ENCODE results near the gene LMF1. TPM values are rescaled to one million over a fixed set of nuclear protein-coding genes. Genes with fewer than 3 reads are reported as not detected.

The LMF1 gene
- total and polyA plus RNA-seq, 2 of the 13 experiments (the other 11 are each of a cell fraction or from before 2014, with no cell fraction given), result 6.8 to 8.5 TPM

DNA sequence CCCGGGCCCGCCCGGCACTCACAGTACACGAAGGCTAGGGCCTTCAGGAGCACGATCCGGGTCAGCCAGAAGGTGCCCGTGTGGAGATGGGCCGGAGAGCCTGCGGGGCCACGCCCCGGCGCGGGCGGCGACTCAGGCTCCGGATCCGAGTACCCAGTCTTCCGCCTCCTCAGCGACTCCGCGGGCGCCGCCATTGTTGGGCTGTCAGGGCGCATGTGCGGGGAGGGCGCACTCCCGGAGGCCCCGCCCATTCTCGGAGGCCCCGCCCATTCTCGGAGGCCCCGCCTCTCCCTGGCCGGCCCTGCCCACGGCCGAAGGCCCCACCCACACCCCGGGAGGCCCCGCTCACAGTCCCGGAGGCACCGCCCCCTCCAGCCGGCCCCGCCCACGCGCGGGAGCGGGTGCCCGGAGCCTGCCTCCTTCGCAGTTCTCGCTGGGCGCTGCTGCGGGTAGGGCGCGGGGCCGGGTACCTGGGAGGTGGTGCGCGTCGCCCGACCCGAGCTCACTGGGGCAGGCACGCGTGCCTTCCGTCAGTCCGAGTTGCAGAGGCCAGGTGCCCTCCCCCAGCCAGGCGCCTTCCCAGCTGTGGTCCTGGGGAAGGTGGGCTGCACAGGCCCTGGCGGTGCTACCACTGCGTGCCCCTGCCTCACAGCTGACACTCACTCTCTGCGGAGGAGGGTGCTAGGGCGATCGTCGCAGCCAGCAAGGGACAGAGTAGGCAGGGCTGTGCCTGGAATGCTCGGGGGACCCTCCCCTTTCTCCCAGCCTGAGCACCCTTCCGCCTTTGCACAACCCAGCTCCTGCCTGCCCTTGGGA is at the start of gene LMF1 (continued):
- TF ChIP-seq ZNF747 (CRISPR knock-in tag; IDR thresholded peaks at IDR 0.05; ENCODE audit: borderline replicate concordance) (peak; percentile 56), POLR2G (IDR thresholded peaks at IDR 0.05; ENCODE audit: low read depth, low read length) (peak; percentile 94), NFKB2 (CRISPR knock-in tag; IDR thresholded peaks at IDR 0.05; ENCODE audit: borderline replicate concordance) (peak; percentile 45; the same call in 1 of the 2 replicates), ZSCAN12 (CRISPR knock-in tag; IDR thresholded peaks at IDR 0.05) (no peak), ZNF775 (CRISPR knock-in tag; IDR thresholded peaks at IDR 0.05; ENCODE audit: borderline replicate concordance) (peak; percentile 23; the same call in 1 of the 2 replicates), SMYD3 (CRISPR knock-in tag; IDR thresholded peaks at IDR 0.05) (no peak), GTF3A (CRISPR knock-in tag; conservative IDR thresholded peaks at IDR 0.05) (peak; percentile 77; the same call in 1 of the 2 replicates), ZNF619 (CRISPR knock-in tag; IDR thresholded peaks at IDR 0.05) (peak; percentile 86; the same call in 1 of the 2 replicates), ZNF441 (CRISPR knock-in tag; IDR thresholded peaks at IDR 0.05; ENCODE audit: borderline replicate concordance) (peak; percentile 84; the same call in 1 of the 2 replicates), MED13 (CRISPR knock-in tag; IDR thresholded peaks at IDR 0.05) (0 out of 2 replicates have a peak, but pooled peaks have one; percentile 41), ZNF577 (CRISPR knock-in tag; IDR thresholded peaks at IDR 0.05; ENCODE audit: borderline replicate concordance, low read depth) (0 out of 2 replicates have a peak, but pooled peaks have one; percentile 81), ZNF496 (CRISPR knock-in tag; IDR thresholded peaks at IDR 0.05; ENCODE audit: insufficient replicate concordance) (no peak), ZNF713 (CRISPR knock-in tag; IDR thresholded peaks at IDR 0.05) (peak; percentile 66; the same call in 1 of the 2 replicates), ZNF510 (CRISPR knock-in tag; IDR thresholded peaks at IDR 0.05; ENCODE audit: low read depth) (0 out of 2 replicates have a peak, but pooled peaks have one; percentile 40), THAP11 (CRISPR knock-in tag; IDR thresholded peaks at IDR 0.05) (peak; percentile 15), SMARCE1 (IDR thresholded peaks at IDR 0.05; ENCODE audit: borderline replicate concordance) (no peak), ZSCAN25 (CRISPR knock-in tag; IDR thresholded peaks at IDR 0.05) (0 out of 2 replicates have a peak, but pooled peaks have one; percentile 44), HOXA7 (CRISPR knock-in tag; IDR thresholded peaks at IDR 0.05) (no peak), KMT2B (CRISPR knock-in tag; IDR thresholded peaks at IDR 0.05) (peak; percentile 32; the same call in 1 of the 2 replicates)
- TF ChIP-seq, protein P1, sequence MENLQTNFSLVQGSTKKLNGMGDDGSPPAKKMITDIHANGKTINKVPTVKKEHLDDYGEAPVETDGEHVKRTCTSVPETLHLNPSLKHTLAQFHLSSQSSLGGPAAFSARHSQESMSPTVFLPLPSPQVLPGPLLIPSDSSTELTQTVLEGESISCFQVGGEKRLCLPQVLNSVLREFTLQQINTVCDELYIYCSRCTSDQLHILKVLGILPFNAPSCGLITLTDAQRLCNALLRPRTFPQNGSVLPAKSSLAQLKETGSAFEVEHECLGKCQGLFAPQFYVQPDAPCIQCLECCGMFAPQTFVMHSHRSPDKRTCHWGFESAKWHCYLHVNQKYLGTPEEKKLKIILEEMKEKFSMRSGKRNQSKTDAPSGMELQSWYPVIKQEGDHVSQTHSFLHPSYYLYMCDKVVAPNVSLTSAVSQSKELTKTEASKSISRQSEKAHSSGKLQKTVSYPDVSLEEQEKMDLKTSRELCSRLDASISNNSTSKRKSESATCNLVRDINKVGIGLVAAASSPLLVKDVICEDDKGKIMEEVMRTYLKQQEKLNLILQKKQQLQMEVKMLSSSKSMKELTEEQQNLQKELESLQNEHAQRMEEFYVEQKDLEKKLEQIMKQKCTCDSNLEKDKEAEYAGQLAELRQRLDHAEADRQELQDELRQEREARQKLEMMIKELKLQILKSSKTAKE (CRISPR knock-in tag; IDR thresholded peaks at IDR 0.05; ENCODE audit: borderline replicate concordance), result 0 out of 2 replicates have a peak, but pooled peaks have one; percentile 41
- TF ChIP-seq, protein P2, sequence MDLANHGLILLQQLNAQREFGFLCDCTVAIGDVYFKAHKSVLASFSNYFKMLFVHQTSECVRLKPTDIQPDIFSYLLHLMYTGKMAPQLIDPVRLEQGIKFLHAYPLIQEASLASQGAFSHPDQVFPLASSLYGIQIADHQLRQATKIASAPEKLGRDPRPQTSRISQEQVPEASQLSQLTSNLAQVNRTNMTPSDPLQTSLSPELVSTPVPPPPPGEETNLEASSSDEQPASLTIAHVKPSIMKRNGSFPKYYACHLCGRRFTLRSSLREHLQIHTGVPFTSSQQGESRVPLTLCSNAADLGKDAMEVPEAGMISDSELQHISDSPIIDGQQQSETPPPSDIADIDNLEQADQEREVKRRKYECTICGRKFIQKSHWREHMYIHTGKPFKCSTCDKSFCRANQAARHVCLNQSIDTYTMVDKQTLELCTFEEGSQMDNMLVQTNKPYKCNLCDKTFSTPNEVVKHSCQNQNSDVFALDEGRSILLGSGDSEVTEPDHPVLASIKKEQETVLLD (CRISPR knock-in tag; IDR thresholded peaks at IDR 0.05; ENCODE audit: low read depth), result peak; percentile 74; the same call in 1 of the 2 replicates
- TF ChIP-seq, protein P3, sequence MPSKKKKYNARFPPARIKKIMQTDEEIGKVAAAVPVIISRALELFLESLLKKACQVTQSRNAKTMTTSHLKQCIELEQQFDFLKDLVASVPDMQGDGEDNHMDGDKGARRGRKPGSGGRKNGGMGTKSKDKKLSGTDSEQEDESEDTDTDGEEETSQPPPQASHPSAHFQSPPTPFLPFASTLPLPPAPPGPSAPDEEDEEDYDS (CRISPR knock-in tag; IDR thresholded peaks at IDR 0.05), result peak; percentile 49; the same call in 1 of the 2 replicates
- TF ChIP-seq, protein P4, sequence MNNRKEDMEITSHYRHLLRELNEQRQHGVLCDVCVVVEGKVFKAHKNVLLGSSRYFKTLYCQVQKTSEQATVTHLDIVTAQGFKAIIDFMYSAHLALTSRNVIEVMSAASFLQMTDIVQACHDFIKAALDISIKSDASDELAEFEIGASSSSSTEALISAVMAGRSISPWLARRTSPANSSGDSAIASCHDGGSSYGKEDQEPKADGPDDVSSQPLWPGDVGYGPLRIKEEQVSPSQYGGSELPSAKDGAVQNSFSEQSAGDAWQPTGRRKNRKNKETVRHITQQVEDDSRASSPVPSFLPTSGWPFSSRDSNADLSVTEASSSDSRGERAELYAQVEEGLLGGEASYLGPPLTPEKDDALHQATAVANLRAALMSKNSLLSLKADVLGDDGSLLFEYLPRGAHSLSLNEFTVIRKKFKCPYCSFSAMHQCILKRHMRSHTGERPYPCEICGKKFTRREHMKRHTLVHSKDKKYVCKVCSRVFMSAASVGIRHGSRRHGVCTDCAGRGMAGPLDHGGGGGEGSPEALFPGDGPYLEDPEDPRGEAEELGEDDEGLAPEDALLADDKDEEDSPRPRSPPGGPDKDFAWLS (CRISPR knock-in tag; IDR thresholded peaks at IDR 0.05; ENCODE audit: borderline replicate concordance), result peak; percentile 62; the same call in 1 of the 2 replicates

Data from HepG2 (cell line).